ENCODE data around the gene MRPS15. TPM values are rescaled to one million over a fixed set of nuclear protein-coding genes. Genes with fewer than 3 reads are reported as not detected.
"Not testable (repeated sequence)": the region's sequence is repeated elsewhere in the genome, so short reads cannot be mapped to it uniquely, and the experiment has no call there.

MRPS15 gene
- total RNA-seq, 1 donor from 2014 or later, result 25.1 TPM

GRCh38 chr1:36502616-36503015, 38.4 kb upstream of the MRPS15 start:
- Histone ChIP-seq H3K4me1 (ENCODE audit: control insufficient read depth in 3 of 3, insufficient read depth in 3 of 3, low read length in 3 of 3) (no peaks in the 10 kb centered on the region), H3K27ac (ENCODE audit: low read depth, low read length) (no peak overlapping the region), H3K4me3 (ENCODE audit: low read length in 3 of 3) (no peak overlapping the region), H3K27me3 (ENCODE audit: control insufficient read depth in 3 of 3, insufficient read depth in 3 of 3, low read length in 3 of 3) (peaks cover 2 to 11% (median 7%) of the 10 kb centered on the region in 3 donors), H3K9me3 (ENCODE audit: control insufficient read depth in 3 of 3, low read length in 3 of 3) (no peaks in the 10 kb centered on the region), H3K9ac (ENCODE audit: low read depth in 1 of 3, low read length in 3 of 3) (no peak overlapping the region), H3K36me3 (ENCODE audit: control insufficient read depth in 3 of 3, insufficient read depth in 3 of 3, low read length in 3 of 3) (no peaks in the 10 kb centered on the region)

DNA sequence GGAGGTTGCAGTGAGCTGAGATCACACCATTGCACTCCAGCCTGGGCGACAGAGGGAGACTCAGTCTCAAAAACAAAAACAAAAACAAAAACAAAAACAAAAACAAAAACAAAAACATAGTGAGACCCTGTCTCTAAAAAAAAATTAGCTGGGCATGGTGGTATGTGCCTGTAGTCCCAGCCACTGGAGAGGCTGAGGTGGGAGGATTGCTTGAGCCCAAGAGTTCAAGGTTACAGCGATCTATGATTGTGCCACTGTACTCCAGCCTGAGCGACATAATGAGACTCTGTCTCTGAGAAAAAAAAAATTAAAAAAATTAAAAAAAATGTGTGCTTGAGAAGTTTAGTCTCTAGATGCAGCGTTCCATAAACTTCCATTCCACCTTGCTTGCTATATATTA, 37.7 kb upstream of the MRPS15 start:
- not testable (repeated sequence) for H3K9ac ChIP-seq (ENCODE audit: low read depth in 1 of 3, low read length in 3 of 3); H3K4me3 ChIP-seq (ENCODE audit: low read length in 3 of 3); H3K9me3 ChIP-seq (ENCODE audit: control insufficient read depth in 3 of 3, low read length in 3 of 3); H3K4me1 ChIP-seq (ENCODE audit: control insufficient read depth in 3 of 3, insufficient read depth in 3 of 3, low read length in 3 of 3); H3K27me3 ChIP-seq (ENCODE audit: control insufficient read depth in 3 of 3, insufficient read depth in 3 of 3, low read length in 3 of 3); H3K36me3 ChIP-seq (ENCODE audit: control insufficient read depth in 3 of 3, insufficient read depth in 3 of 3, low read length in 3 of 3); H3K27ac ChIP-seq (ENCODE audit: low read depth, low read length)

DNA sequence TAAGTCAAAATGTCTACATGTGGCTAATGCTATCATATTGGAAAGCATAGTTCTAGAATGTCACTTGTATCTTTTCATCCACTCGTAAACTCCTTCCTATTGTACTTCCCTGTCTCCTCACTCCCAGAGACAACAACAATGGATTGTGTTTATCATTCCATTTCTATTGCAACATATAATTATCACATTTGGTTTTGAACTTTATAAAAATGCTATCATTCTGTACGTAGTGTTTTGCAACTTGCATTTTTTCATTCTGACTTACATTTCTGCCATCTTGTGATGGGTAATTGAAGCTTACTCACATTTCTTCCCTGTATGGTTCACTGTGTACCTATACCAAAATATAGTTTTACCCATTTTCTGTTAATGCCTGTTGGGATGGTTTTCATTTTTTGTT, 33.0 kb upstream of the MRPS15 start:
- Histone ChIP-seq H3K4me1 (ENCODE audit: control insufficient read depth in 3 of 3, insufficient read depth in 3 of 3, low read length in 3 of 3) (no peaks in the 10 kb centered on the region), H3K4me3 (ENCODE audit: low read length in 3 of 3) (no peak overlapping the region), H3K9ac (ENCODE audit: low read depth in 1 of 3, low read length in 3 of 3) (no peak overlapping the region), H3K27me3 (ENCODE audit: control insufficient read depth in 3 of 3, insufficient read depth in 3 of 3, low read length in 3 of 3) (peaks cover 0 to 15% (median 6%) of the 10 kb centered on the region in 3 donors), H3K36me3 (ENCODE audit: control insufficient read depth in 3 of 3, insufficient read depth in 3 of 3, low read length in 3 of 3) (no peaks in the 10 kb centered on the region), H3K27ac (ENCODE audit: low read depth, low read length) (no peak overlapping the region), H3K9me3 (ENCODE audit: control insufficient read depth in 3 of 3, low read length in 3 of 3) (no peaks in the 10 kb centered on the region)

DNA sequence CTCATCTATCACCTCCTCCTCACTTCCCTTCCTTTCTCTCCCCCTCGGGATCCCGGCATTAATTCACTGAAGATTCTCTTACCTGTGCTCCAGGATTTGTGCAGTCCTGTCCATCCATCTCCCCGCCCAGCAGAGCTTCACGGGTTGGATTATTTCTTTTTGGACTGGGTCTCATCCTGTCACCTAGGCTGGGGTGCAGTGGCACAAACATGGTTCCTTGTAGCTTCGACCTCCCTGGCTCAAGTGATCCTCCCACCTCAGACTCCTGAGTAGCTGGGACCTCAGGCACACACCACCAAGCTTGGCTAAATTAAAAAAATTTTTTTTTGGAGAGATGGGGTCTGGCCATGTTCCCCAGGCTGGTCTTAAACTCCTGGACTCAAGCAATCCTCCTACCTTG, 30.8 kb upstream of the MRPS15 start:
- Histone ChIP-seq H3K4me3 (ENCODE audit: low read length in 3 of 3) (no peak overlapping the region), H3K9me3 (ENCODE audit: control insufficient read depth in 3 of 3, low read length in 3 of 3) (no peaks in the 10 kb centered on the region), H3K36me3 (ENCODE audit: control insufficient read depth in 3 of 3, insufficient read depth in 3 of 3, low read length in 3 of 3) (no peaks in the 10 kb centered on the region), H3K27me3 (ENCODE audit: control insufficient read depth in 3 of 3, insufficient read depth in 3 of 3, low read length in 3 of 3) (peaks cover 0 to 16% (median 6%) of the 10 kb centered on the region in 3 donors), H3K27ac (ENCODE audit: low read depth, low read length) (no peak overlapping the region), H3K9ac (ENCODE audit: low read depth in 1 of 3, low read length in 3 of 3) (no peak overlapping the region), H3K4me1 (ENCODE audit: control insufficient read depth in 3 of 3, insufficient read depth in 3 of 3, low read length in 3 of 3) (no peaks in the 10 kb centered on the region)

DNA sequence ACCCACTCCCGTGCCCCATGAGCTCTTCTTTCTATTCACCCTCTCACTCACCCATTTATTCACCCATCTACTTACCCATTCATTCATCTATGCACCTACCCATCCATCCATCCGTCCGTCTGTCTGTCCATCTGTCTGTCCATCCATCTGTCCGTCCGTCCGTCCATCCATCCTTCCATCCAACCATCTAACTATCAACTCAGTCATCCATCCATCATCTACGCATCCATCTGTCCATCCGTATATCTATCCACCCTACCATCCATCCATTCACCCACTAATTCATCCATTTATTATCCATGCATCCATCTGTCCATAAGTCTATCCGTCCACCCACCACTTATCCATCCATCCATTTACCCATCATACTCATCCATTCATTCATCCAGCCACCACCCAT, 29.3 kb upstream of the MRPS15 start:
- peaks cover 0 to 16% (median 6%) of the 10 kb centered on the region in 3 donors for H3K27me3 ChIP-seq (ENCODE audit: control insufficient read depth in 3 of 3, insufficient read depth in 3 of 3, low read length in 3 of 3)
- H3K4me3 ChIP-seq (ENCODE audit: low read length in 3 of 3), result no peak overlapping the region

DNA sequence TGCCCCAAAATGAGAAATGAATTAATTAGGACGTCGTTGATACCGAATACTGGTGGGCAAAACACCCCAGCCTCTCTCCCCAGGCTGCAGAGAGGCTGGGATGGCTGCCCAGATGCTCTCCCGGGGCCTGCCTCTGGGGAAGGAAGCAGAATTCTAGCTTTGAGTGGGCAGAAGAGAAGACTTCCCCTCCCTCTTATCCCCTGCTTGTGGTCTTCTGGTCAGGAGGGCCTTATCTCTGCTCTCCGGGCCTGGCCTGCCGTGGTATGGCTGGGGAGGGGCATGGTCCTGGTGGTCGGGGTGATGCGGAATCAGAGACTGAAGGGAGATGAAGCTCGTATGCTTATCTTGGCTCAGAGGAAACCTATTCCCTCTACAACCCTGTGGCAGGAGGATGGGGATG, 28.3 kb upstream of the MRPS15 start:
- Histone ChIP-seq H3K9ac (ENCODE audit: low read depth in 1 of 3, low read length in 3 of 3) (no peak overlapping the region), H3K4me3 (ENCODE audit: low read length in 3 of 3) (no peak overlapping the region), H3K27ac (ENCODE audit: low read depth, low read length) (no peak overlapping the region), H3K4me1 (ENCODE audit: control insufficient read depth in 3 of 3, insufficient read depth in 3 of 3, low read length in 3 of 3) (no peaks in the 10 kb centered on the region), H3K36me3 (ENCODE audit: control insufficient read depth in 3 of 3, insufficient read depth in 3 of 3, low read length in 3 of 3) (no peaks in the 10 kb centered on the region), H3K27me3 (ENCODE audit: control insufficient read depth in 3 of 3, insufficient read depth in 3 of 3, low read length in 3 of 3) (peaks cover 0 to 21% (median 8%) of the 10 kb centered on the region in 3 donors), H3K9me3 (ENCODE audit: control insufficient read depth in 3 of 3, low read length in 3 of 3) (no peaks in the 10 kb centered on the region)

More for the DNA sequence above, 29.3 kb upstream of the MRPS15 start:
- H3K9ac ChIP-seq (ENCODE audit: low read depth in 1 of 3, low read length in 3 of 3), result no peak overlapping the region
- no peaks in the 10 kb centered on the region for H3K9me3 ChIP-seq (ENCODE audit: control insufficient read depth in 3 of 3, low read length in 3 of 3)
- H3K4me1 ChIP-seq (ENCODE audit: control insufficient read depth in 3 of 3, insufficient read depth in 3 of 3, low read length in 3 of 3), result no peaks in the 10 kb centered on the region
- H3K36me3 ChIP-seq (ENCODE audit: control insufficient read depth in 3 of 3, insufficient read depth in 3 of 3, low read length in 3 of 3), result no peaks in the 10 kb centered on the region
- no peak overlapping the region for H3K27ac ChIP-seq (ENCODE audit: low read depth, low read length)

GRCh38 chr1:36489258-36490051, 25.3 kb upstream of the MRPS15 start:
- peaks cover 0 to 26% (median 9%) of the 10 kb centered on the region in 3 donors for H3K27me3 ChIP-seq (ENCODE audit: control insufficient read depth in 3 of 3, insufficient read depth in 3 of 3, low read length in 3 of 3)
- not testable (repeated sequence) for H3K9ac ChIP-seq (ENCODE audit: low read depth in 1 of 3, low read length in 3 of 3); H3K9me3 ChIP-seq (ENCODE audit: control insufficient read depth in 3 of 3, low read length in 3 of 3); H3K4me3 ChIP-seq (ENCODE audit: low read length in 3 of 3); H3K27ac ChIP-seq (ENCODE audit: low read depth, low read length); H3K4me1 ChIP-seq (ENCODE audit: control insufficient read depth in 3 of 3, insufficient read depth in 3 of 3, low read length in 3 of 3); H3K36me3 ChIP-seq (ENCODE audit: control insufficient read depth in 3 of 3, insufficient read depth in 3 of 3, low read length in 3 of 3)

DNA sequence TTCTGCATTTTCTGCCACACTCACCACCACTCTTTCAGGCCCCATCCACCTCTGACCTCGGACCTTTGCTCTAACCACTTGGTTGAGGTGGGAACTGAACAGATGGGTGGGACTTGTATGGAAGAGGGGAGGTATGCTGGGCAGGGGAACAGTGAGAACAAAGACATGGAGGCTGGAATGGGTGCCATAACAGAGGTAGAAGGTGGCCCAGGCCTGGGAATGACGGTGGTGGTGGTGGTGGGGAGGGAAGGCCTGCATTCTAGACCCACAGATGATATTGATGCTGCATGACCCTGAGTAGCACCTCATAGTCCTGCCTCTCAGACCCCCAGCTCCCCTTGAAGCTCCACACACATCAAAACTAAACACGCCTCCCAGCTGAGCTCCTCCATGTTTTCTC, 23.7 kb upstream of the MRPS15 start:
- no peaks in the 10 kb centered on the region for H3K36me3 ChIP-seq (ENCODE audit: control insufficient read depth in 3 of 3, insufficient read depth in 3 of 3, low read length in 3 of 3)
- H3K4me1 ChIP-seq (ENCODE audit: control insufficient read depth in 3 of 3, insufficient read depth in 3 of 3, low read length in 3 of 3), result peaks cover 0 to 8% (median 0%) of the 10 kb centered on the region in 3 donors
- no peak overlapping the region for H3K27ac ChIP-seq (ENCODE audit: low read depth, low read length)
- no peak overlapping the region for H3K9ac ChIP-seq (ENCODE audit: low read depth in 1 of 3, low read length in 3 of 3)
- H3K4me3 ChIP-seq (ENCODE audit: low read length in 3 of 3), result no peak overlapping the region
- H3K27me3 ChIP-seq (ENCODE audit: control insufficient read depth in 3 of 3, insufficient read depth in 3 of 3, low read length in 3 of 3), result peaks cover 0 to 19% (median 6%) of the 10 kb centered on the region in 3 donors
- no peaks in the 10 kb centered on the region for H3K9me3 ChIP-seq (ENCODE audit: control insufficient read depth in 3 of 3, low read length in 3 of 3)

GRCh38 chr1:36487336-36487725, 23.1 kb upstream of the MRPS15 start:
- peaks cover 0 to 15% (median 6%) of the 10 kb centered on the region in 3 donors for H3K27me3 ChIP-seq (ENCODE audit: control insufficient read depth in 3 of 3, insufficient read depth in 3 of 3, low read length in 3 of 3)
- H3K27ac ChIP-seq (ENCODE audit: low read depth, low read length); H3K4me1 ChIP-seq (ENCODE audit: control insufficient read depth in 3 of 3, insufficient read depth in 3 of 3, low read length in 3 of 3); H3K36me3 ChIP-seq (ENCODE audit: control insufficient read depth in 3 of 3, insufficient read depth in 3 of 3, low read length in 3 of 3); H3K9ac ChIP-seq (ENCODE audit: low read depth in 1 of 3, low read length in 3 of 3); H3K9me3 ChIP-seq (ENCODE audit: control insufficient read depth in 3 of 3, low read length in 3 of 3); H3K4me3 ChIP-seq (ENCODE audit: low read length in 3 of 3): not testable (repeated sequence)

- no peak overlapping the region for H3K9ac ChIP-seq (ENCODE audit: low read depth in 1 of 3, low read length in 3 of 3)
- H3K36me3 ChIP-seq (ENCODE audit: control insufficient read depth in 3 of 3, insufficient read depth in 3 of 3, low read length in 3 of 3), result no peaks in the 10 kb centered on the region
- H3K4me1 ChIP-seq (ENCODE audit: control insufficient read depth in 3 of 3, insufficient read depth in 3 of 3, low read length in 3 of 3), result peaks cover under 1 to 9% (median 2%) of the 10 kb centered on the region in 3 donors
- H3K9me3 ChIP-seq (ENCODE audit: control insufficient read depth in 3 of 3, low read length in 3 of 3), result no peaks in the 10 kb centered on the region
- peak overlapping the region; percentile 19 for H3K27ac ChIP-seq (ENCODE audit: low read depth, low read length)
- H3K27me3 ChIP-seq (ENCODE audit: control insufficient read depth in 3 of 3, insufficient read depth in 3 of 3, low read length in 3 of 3), result peaks cover 0 to 12% (median 6%) of the 10 kb centered on the region in 3 donors
- no peak overlapping the region for H3K4me3 ChIP-seq (ENCODE audit: low read length in 3 of 3)
These were observed 22.5 kb upstream of the MRPS15 start for GRCh38 chr1:36486439-36487335.
